Cortex of kidney (tissue), 1 donor: Measurements from ENCODE around the gene C12orf57.

Experiments used
- DNase-seq: peaks from one replicate; lab custom pipeline; 2025; lab: John Stamatoyannopoulos, UW

The C12orf57 gene

DNA sequence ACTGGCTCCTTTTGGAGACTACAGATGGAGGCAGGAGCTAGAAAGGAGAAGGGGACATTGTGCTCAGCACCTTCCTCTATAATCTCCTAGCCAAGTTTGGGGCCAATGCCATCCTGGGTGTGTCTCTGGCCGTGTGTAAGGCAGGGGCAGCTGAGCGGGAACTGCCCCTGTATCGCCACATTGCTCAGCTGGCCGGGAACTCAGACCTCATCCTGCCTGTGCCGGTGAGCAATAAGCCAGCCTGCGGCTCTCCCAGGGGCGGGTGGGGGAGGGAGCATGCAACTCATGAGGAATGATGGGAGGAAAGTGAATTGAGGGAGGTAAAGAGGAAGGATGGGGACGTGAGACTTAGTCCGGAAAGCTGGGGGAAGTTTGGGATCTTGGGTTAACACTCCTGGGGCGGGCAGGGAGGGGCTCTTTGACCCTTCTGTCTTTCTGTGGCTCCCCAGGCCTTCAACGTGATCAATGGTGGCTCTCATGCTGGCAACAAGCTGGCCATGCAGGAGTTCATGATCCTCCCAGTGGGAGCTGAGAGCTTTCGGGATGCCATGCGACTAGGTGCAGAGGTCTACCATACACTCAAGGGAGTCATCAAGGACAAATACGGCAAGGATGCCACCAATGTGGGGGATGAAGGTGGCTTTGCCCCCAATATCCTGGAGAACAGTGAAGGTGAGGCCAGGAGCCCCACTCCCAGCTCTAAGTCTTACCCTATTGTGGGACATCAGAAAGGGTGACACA is 26.2 kb upstream of the C12orf57 start:
- no peak for DNase-seq

DNA sequence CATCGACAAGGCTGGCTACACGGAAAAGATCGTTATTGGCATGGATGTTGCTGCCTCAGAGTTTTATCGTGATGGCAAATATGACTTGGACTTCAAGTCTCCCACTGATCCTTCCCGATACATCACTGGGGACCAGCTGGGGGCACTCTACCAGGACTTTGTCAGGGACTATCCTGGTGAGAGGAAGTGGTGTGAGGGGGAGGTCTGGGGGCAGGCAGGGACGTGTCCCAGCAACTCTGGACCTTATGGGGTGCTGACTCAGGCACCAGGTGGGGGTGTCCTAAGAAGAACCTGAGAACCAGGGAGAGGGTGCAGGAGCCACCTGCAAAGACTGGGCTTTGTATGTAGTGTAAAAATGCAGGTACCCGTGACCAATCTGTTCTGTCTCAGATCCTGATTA is 24.2 kb upstream of the C12orf57 start:
- no peak for DNase-seq

DNA sequence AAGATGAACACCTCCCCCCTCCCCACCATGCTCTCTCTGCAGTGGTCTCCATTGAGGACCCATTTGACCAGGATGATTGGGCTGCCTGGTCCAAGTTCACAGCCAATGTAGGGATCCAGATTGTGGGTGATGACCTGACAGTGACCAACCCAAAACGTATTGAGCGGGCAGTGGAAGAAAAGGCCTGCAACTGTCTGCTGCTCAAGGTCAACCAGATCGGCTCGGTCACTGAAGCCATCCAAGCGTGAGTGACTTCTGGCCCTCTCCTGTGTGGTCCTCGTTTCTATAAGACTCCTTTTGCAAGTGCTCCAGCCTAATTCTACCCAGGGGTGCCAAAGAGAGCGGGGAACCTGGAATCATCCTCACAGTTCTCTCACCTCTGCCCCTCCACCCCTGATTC is 22.3 kb upstream of the C12orf57 start:
- no peak for DNase-seq

DNA sequence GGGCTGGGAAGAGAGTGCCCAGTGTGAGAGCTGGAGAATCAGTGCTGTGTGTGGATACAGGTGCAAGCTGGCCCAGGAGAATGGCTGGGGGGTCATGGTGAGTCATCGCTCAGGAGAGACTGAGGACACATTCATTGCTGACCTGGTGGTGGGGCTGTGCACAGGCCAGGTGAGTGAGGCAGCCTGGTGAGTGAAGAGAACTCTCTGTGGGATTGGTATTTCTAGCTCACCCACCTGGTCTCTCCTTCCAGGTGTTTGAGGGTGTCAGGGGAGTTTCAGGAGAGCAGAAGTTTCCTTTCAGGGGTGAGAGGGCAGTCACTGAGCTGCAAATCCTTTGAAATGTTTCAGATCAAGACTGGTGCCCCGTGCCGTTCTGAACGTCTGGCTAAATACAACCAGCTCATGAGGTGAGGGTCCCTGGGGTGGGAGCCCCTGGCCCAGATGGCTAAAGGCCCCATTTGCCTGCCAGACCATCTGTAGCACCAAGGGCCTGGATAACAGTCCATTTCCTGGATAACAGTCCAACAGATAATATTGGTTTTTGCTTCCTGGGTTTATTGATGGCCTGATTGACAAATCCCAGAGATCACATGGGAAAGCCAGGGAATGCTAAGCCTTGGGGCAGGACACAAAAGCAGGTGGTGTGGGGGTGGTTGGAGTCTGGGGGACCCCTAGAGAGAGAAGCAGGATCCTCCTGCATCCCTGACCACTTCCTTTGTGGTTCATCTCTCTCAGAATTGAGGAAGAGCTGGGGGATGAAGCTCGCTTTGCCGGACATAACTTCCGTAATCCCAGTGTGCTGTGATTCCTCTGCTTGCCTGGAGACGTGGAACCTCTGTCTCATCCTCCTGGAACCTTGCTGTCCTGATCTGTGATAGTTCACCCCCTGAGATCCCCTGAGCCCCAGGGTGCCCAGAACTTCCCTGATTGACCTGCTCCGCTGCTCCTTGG is 21.6 kb upstream of the C12orf57 start:
- no peak for DNase-seq

DNA sequence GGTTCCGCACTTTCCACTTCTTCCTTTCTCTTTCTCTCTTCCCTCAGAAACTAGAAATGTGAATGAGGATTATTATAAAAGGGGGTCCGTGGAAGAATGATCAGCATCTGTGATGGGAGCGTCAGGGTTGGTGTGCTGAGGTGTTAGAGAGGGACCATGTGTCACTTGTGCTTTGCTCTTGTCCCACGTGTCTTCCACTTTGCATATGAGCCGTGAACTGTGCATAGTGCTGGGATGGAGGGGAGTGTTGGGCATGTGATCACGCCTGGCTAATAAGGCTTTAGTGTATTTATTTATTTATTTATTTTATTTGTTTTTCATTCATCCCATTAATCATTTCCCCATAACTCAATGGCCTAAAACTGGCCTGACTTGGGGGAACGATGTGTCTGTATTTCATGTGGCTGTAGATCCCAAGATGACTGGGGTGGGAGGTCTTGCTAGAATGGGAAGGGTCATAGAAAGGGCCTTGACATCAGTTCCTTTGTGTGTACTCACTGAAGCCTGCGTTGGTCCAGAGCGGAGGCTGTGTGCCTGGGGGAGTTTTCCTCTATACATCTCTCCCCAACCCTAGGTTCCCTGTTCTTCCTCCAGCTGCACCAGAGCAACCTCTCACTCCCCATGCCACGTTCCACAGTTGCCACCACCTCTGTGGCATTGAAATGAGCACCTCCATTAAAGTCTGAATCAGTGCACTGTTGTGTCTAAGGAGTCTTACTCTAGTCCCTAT is 20.7 kb upstream of the C12orf57 start:
- no peak for DNase-seq

DNA sequence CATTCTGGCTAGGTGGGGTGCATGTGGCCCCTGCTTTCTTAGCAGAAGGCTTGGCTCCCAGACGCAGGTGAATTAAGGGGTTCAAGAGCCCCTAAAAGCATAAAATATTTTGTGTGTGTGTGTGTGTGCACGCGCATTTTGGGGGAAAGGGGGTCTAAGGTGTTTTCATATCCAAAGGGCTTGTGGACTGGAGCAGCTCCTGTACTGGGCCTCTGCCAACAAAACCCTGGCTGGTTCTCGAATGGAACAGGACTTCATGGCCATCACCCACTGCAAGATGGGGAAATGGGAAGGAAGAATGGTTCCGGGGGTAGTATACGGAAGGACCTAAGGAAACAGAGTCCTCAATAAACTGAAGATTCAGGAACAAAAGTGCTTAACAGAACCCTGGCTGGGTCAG is 20.0 kb upstream of the C12orf57 start:
- DNase-seq, result no peak

DNA sequence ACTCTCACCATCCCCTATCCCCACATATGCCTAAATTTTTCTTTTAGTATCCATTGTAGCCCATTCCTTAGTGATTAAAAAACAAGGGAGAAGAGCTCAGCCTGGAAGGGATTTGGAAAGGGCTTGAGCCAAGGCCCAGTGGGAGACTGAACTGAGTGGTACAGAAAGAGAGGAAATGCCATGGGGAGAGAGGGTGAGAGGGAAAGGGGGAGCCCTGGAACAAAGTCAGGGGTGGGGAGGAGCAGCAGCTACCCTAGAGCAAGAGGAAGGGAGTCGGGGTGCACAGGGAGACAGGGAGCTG is 18.6 kb upstream of the C12orf57 start:
- no peak for DNase-seq

DNA sequence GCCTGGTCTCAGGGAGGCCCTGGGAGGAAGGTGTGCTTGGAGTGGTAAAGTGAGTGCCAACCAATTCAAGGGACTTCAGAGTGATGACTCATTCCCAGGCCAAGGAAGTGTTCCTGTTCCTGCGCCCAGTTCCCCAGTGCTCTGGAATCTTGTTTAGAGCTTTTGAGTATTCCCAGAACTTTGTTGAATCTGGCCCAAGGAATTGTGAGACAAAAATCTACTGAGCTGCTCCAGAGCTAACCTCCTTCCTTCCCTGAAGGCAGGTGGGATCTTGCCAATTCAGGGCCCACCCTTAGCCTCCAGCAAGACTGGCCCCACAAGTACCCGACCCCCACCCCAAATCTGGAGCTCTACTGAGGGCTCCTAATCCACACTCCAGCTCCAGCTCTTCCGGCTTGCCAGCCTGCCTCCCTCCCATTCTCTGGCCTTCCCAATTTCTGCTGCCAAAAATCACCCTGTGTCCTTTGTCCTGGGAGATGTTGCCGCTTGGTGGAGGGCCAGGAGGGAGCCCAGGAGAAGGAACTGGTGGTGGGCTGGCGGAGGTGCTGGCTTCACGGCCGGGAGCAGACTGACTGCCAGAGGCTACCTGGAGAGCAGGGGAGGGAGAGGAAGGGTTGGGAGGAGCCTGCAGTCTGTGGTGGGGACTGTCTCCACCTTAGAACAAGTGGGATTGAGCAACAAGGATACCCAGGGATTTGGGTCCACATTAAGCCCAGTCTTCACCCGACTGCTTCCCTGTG is 18.1 kb upstream of the C12orf57 start:
- DNase-seq, result no peak

DNA sequence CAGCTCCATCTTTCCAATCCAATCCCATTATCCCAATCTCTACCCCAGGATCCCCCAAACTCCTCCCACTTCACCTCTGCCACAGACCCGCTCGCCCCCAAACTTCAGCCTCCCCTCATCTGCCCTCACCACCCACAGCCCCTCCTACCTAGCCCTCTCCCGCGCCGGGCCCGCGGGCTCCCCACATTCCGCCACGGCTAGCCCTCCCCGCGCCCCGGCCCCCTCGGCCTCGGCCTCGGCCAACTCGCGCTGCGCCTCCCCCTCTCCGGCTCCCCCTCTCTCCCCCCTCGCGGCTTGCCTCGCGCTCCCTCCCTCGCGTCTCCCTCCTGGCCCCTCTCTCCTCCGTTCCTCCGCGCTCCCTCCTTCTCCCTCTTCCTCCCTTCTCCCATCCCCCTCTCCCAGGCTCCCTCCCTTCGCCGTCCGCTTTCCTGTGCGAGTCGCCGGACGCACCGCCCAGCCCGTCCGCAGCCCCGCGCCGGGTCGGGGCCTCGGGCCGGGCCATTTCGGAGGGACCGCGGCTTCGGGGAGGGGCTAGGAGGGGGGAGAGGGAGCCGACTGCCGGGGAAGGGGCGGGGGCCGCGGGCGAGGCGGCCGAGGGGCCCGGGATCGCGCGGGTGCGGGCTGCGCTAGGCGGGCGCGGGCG is 16.3 kb upstream of the C12orf57 start, which contains the start of gene ATN1:
Gene ATN1, plus strand, starts transcription at position 581 of the 643 bp plus-strand sequence. CDS start 6,043 bp downstream, outside the sequence.
- no peak for DNase-seq

DNA sequence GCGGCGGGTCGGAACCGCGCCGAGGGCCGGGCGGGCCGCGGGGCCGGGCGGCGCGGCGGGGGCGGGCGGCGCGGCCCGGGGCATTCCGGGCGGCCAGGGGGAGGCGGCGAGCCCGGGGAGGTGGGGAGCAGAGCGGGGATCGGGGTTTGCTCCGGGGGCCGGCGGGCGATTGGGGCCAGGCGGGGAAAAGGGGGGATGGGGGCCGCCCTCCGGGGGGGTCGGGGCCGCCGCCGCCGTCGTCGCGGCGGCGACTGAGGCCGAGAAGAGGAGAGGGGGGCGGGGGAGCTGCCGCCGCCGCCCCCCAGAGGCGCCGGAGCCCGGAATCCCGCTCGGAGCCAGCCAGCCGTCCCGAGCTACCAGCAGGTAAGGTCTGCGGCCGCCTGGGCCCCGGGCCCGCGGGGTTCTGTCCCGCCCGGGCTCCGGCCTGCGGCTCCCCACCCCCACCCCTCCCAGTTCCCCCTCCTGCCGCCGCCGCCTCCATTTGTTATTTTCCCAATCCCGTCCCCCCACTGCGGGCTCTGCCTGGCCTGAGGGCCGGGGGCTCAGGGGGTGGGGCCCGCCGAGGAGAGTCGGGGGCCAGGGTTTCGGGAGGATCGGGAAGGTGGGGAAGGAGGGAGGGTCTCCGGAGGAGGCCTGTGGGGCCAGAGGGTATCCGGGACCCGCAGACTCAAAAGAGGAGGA is 15.7 kb upstream of the C12orf57 start:
- no peak for DNase-seq

DNA sequence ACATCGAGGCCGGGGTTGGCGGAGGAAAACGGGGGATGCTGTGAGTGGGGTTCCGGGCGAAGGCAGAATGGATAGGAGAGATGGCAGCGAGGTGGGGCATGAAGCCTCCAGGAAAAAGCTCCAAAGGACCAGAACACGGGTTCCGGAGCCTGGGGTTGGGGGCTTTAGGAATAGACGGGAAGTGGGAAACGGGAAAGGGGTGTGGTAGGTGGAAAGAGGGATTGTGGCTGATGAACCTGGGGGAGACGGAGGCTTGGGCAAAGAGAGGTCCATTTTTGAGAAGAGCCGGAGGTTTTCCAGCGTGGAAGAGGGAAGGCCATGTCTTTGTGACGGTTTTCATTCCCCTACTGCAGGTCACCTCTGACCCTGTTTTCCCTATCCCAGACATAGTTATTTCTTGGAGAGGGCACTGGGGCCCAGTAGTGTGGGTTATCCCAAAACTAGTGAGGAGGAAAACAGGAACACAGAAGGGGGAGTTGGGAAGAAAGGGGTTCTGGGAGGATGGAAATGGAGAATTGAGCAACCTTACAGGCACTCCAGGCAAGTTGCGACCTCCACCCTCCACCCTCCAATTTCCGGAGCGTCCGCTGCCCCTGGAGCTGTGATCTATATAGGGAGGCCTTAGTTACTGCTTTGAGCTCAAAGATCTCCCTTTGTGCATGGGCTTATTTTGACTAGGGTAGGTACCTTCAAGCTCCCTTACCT is 15.0 kb upstream of the C12orf57 start:
- no peak for DNase-seq

DNA sequence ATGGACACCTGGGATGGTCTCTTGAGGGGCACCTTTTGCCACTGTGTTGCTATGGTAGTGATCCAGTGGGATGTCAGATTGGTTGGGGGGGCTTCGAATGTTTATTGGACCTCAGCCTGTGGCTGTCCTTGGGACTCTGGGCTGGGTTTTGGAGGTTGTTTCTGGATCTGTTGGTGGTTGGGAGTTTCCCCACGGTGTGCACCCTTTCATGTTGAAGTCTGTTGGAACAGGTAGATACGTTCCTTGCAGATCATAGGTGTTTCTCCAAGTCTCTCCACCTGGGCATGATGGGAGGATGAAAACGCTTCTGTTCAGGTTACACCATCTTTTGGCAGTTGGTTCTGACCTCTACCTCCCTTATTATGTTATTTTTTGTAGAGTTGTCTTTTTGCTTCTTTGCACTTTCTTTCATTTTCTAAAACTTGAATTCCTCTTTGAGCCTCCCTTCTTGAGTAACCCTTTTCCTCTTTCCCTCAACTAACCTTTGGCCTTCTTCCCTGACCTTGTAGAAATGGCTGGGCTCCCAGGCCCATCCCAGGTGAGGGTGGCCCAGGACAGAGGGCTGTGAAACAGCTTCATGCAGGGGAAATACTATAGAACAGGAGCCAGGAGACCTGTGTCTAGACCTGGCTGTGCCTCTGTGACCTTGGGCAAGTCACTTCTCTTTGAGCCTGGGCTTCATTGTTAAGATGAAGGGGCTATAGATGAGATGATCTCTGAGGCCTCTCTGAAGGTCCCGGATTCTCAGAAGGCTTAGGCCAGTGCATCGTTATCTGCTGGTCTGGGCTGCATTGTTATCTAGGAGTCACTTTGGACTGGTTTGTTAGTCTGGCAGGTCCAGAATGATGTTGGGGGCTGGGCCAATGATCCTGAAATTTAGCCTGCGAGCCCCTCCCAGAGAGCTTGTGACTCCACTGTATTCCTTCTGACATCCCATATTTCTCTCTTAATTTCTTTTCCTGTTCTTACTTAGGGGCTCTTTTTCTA is 14.1 kb upstream of the C12orf57 start:
- no peak for DNase-seq

DNA sequence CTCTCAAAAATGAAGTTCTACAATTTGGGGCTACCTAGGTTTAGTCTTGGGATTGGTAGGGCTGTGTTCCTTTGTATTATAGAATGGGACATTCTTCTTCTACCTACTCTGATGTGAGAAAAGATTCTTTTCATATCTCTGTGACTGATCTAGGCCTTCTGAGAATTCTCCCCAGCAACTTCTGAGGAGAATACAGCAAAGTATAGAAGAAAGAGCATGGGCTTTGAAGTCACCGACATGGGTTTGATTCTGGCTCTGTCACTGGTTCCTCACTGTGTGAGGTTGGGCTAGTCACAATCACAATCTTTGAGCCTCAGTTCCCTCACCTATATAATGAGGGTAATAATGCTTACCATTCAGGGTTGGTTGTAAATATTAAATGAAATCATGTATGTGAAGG is 11.1 kb upstream of the C12orf57 start:
- DNase-seq, result no peak

DNA sequence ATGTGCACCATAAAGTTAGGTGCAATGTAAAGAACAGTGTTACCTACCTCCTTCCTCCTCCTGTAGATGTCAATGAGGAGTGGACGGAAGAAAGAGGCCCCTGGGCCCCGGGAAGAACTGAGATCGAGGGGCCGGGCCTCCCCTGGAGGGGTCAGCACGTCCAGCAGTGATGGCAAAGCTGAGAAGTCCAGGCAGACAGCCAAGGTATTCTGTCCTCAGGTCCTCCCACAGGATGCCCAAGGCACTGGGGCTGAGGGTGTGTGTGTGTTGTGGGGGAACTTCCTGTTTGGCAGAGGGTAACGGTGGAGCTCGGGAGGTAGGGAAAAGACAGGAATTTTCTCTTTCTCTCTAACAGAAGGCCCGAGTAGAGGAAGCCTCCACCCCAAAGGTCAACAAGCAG is 9.7 kb upstream of the C12orf57 start:
- no peak for DNase-seq

DNA sequence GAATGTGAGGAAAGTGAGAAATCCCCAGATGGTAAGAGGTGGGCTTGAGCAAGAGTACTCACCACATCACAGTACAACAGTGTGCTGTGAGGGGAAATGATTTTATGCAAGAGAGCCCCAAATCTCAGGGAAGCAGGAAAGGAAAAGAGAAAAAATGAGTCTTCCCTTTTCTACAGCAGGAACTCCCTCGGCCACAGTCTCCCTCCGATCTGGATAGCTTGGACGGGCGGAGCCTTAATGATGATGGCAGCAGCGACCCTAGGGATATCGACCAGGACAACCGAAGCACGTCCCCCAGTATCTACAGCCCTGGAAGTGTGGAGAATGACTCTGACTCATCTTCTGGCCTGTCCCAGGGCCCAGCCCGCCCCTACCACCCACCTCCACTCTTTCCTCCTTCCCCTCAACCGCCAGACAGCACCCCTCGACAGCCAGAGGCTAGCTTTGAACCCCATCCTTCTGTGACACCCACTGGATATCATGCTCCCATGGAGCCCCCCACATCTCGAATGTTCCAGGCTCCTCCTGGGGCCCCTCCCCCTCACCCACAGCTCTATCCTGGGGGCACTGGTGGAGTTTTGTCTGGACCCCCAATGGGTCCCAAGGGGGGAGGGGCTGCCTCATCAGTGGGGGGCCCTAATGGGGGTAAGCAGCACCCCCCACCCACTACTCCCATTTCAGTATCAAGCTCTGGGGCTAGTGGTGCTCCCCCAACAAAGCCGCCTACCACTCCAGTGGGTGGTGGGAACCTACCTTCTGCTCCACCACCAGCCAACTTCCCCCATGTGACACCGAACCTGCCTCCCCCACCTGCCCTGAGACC is 8.2 kb upstream of the C12orf57 start:
- no peak for DNase-seq

DNA sequence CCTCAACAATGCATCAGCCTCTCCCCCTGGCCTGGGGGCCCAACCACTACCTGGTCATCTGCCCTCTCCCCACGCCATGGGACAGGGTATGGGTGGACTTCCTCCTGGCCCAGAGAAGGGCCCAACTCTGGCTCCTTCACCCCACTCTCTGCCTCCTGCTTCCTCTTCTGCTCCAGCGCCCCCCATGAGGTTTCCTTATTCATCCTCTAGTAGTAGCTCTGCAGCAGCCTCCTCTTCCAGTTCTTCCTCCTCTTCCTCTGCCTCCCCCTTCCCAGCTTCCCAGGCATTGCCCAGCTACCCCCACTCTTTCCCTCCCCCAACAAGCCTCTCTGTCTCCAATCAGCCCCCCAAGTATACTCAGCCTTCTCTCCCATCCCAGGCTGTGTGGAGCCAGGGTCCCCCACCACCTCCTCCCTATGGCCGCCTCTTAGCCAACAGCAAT is 7.6 kb upstream of the C12orf57 start:
- no peak for DNase-seq

DNA sequence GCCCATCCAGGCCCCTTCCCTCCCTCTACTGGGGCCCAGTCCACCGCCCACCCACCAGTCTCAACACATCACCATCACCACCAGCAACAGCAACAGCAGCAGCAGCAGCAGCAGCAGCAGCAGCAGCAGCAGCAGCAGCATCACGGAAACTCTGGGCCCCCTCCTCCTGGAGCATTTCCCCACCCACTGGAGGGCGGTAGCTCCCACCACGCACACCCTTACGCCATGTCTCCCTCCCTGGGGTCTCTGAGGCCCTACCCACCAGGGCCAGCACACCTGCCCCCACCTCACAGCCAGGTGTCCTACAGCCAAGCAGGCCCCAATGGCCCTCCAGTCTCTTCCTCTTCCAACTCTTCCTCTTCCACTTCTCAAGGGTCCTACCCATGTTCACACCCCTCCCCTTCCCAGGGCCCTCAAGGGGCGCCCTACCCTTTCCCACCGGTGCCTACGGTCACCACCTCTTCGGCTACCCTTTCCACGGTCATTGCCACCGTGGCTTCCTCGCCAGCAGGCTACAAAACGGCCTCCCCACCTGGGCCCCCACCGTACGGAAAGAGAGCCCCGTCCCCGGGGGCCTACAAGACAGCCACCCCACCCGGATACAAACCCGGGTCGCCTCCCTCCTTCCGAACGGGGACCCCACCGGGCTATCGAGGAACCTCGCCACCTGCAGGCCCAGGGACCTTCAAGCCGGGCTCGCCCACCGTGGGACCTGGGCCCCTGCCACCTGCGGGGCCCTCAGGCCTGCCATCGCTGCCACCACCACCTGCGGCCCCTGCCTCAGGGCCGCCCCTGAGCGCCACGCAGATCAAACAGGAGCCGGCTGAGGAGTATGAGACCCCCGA is 7.0 kb upstream of the C12orf57 start:
- no peak for DNase-seq
